Loucy (cell line): ENCODE data around the gene GRAMD1C.

Source experiments
- CTCF ChIP-seq: fragments of 200-600 bp; sonication (generic); conservative IDR thresholded peaks from 2 replicates; pipeline ENCODE4 v1.5.1; 2014; ENCODE audit warnings: mild to moderate bottlenecking, antibody characterized with exemption, low read length
- EZH2phosphoT487 ChIP-seq: fragments of 200-600 bp; IDR thresholded peaks from 2 replicates; pipeline ENCODE4 v1.6.1; 2018; ENCODE audit warnings: antibody characterized with exemption, mild to moderate bottlenecking, moderate library complexity, borderline replicate concordance

GRCh38 chr3:113946831-113947230 lies 108.2 kb downstream of the GRAMD1C start:
- TF ChIP-seq EZH2phosphoT487: no peak
- no peak for TF ChIP-seq CTCF
